GM19324 (cell line): ENCODE results near the gene CAPN13.

Source experiments
- ATAC-seq: cut with Tn5 transposase; IDR thresholded peaks from one replicate; pipeline ENCODE4 v1.9.1; 2021; ENCODE audit warnings: mild to moderate bottlenecking, moderate library complexity; ENCODE audit not compliant: unreplicated experiment, low FRiP score

The CAPN13 gene

GRCh38 chr2:30732376-30732775 lies 74.9 kb downstream of the CAPN13 start:
- no peak for ATAC-seq

- no peak for ATAC-seq
Observed at GRCh38 chr2:30731706-30732105, 75.5 kb downstream of the CAPN13 start.

- ATAC-seq, result no peak
Observed at GRCh38 chr2:30730736-30731647, 76.3 kb downstream of the CAPN13 start.

- no peak for ATAC-seq
Observed at GRCh38 chr2:30729031-30729430, 78.2 kb downstream of the CAPN13 start.

- ATAC-seq, result no peak
Observed at GRCh38 chr2:30722936-30723725, 84.1 kb downstream of the CAPN13 start.

GRCh38 chr2:30721668-30722647 lies 85.3 kb downstream of the CAPN13 start:
- ATAC-seq, result no peak

GRCh38 chr2:30721241-30721640 lies 86.0 kb downstream of the CAPN13 start:
- no peak for ATAC-seq

GRCh38 chr2:30717081-30717650 lies 90.1 kb downstream of the CAPN13 start:
- no peak for ATAC-seq

- no peak for ATAC-seq
Observed at GRCh38 chr2:30716123-30716900, 90.9 kb downstream of the CAPN13 start.

- ATAC-seq, result no peak
Observed at GRCh38 chr2:30714811-30715709, 92.2 kb downstream of the CAPN13 start.

- ATAC-seq, result no peak
Observed at GRCh38 chr2:30713698-30714097, 93.5 kb downstream of the CAPN13 start.

GRCh38 chr2:30711646-30712085 lies 95.6 kb downstream of the CAPN13 start:
- peak; percentile 78 for ATAC-seq

- no peak for ATAC-seq
Observed at GRCh38 chr2:30710461-30710860, 96.8 kb downstream of the CAPN13 start.

- no peak for ATAC-seq
Observed at GRCh38 chr2:30710016-30710415, 97.2 kb downstream of the CAPN13 start.

- no peak for ATAC-seq
Observed at GRCh38 chr2:30709516-30709915, 97.7 kb downstream of the CAPN13 start.

GRCh38 chr2:30708491-30709290 lies 98.6 kb downstream of the CAPN13 start:
- ATAC-seq, result no peak

GRCh38 chr2:30707304-30707903 lies 99.8 kb downstream of the CAPN13 start:
- no peak for ATAC-seq
